ENCODE results near the gene RTF2. TPM values are rescaled to one million over a fixed set of nuclear protein-coding genes. Genes with fewer than 3 reads are reported as not detected.

The RTF2 gene
- total and polyA plus RNA-seq, 2 donors from 2014 or later: 75.1 to 112 TPM

DNA sequence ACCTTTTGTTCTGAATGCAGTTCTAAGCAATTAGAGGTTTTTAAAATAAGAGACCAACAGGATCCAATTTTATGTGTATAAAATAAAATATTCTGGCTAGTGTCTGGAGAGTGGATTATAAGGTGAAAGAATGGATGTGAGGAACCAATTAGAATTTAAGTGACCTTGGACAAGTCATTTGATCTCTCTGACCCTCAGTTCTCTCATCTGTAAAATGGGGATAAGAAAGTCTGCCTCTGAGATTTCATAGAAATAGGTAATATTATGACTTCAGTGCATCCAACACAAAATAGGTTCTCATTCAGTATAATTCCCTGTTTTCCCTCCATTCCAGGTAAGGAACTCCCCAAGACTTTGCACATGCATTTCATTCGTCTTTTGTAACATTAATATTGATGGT lies 37.5 kb upstream of the RTF2 start:
- Histone ChIP-seq H3K27me3 (ENCODE audit: control insufficient read depth, insufficient read depth, low read length) (no peaks in the 10 kb centered on the region), H3K9me3 (ENCODE audit: control insufficient read depth in 2 of 3, insufficient read depth in 1 of 3, low read length in 3 of 3) (no peaks in the 10 kb centered on the region), H3K4me1 (ENCODE audit: control insufficient read depth in 2 of 3, insufficient read depth in 2 of 3, low read depth in 1 of 3, low read length in 3 of 3) (peaks cover 0 to 3% (median 0%) of the 10 kb centered on the region in 3 donors), H3K36me3 (ENCODE audit: control insufficient read depth in 2 of 3, insufficient read depth in 3 of 3, low read length in 3 of 3) (no peaks in the 10 kb centered on the region), H3K9ac (ENCODE audit: low read length in 3 of 3) (no peak overlapping the region), H3K4me3 (ENCODE audit: low read length in 3 of 3) (no peak overlapping the region), H3K27ac (ENCODE audit: low read depth in 2 of 2, low read length in 2 of 2) (no peak overlapping the region)
- DNase-seq (no peak), FAIRE-seq (no peak)
- intact Hi-C loops (cut with DNase I): no loop called here
- TF ChIP-seq, protein P1, sequence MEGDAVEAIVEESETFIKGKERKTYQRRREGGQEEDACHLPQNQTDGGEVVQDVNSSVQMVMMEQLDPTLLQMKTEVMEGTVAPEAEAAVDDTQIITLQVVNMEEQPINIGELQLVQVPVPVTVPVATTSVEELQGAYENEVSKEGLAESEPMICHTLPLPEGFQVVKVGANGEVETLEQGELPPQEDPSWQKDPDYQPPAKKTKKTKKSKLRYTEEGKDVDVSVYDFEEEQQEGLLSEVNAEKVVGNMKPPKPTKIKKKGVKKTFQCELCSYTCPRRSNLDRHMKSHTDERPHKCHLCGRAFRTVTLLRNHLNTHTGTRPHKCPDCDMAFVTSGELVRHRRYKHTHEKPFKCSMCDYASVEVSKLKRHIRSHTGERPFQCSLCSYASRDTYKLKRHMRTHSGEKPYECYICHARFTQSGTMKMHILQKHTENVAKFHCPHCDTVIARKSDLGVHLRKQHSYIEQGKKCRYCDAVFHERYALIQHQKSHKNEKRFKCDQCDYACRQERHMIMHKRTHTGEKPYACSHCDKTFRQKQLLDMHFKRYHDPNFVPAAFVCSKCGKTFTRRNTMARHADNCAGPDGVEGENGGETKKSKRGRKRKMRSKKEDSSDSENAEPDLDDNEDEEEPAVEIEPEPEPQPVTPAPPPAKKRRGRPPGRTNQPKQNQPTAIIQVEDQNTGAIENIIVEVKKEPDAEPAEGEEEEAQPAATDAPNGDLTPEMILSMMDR (IDR thresholded peaks at IDR 0.05; ENCODE audit: borderline replicate concordance, extremely low read depth, insufficient read depth): no peak

DNA sequence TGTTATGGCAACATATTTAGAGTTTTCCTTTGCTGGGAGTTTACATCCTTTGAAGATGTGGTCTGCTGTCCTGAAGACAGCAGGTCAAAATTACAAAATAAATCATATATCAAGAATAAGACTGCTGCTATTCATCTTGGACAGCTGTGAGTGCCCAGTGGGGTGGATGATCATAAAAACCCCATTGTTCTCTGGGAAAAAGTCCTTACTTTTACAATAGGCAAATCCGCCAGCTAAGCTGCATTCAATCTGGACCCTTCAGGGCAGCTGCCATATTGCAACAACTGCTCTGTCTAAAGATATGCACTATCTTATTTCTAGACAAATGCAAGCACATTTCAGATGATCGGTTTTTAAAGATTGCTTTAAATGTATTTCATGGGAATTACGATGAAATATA lies 37.0 kb upstream of the RTF2 start:
- H3K27me3 ChIP-seq (ENCODE audit: control insufficient read depth, insufficient read depth, low read length): no peaks in the 10 kb centered on the region
- FAIRE-seq: no peak
- H3K9ac ChIP-seq (ENCODE audit: low read length in 3 of 3): no peak overlapping the region
- DNase-seq: no peak
- no peak overlapping the region for H3K4me3 ChIP-seq (ENCODE audit: low read length in 3 of 3)
- H3K27ac ChIP-seq (ENCODE audit: low read depth in 2 of 2, low read length in 2 of 2): no peak overlapping the region
- no peaks in the 10 kb centered on the region for H3K36me3 ChIP-seq (ENCODE audit: control insufficient read depth in 2 of 3, insufficient read depth in 3 of 3, low read length in 3 of 3)
- TF ChIP-seq, protein P1 (IDR thresholded peaks at IDR 0.05; ENCODE audit: borderline replicate concordance, extremely low read depth, insufficient read depth): no peak
- H3K9me3 ChIP-seq (ENCODE audit: control insufficient read depth in 2 of 3, insufficient read depth in 1 of 3, low read length in 3 of 3): no peaks in the 10 kb centered on the region
- intact Hi-C loops (cut with DNase I): no loop called here
- H3K4me1 ChIP-seq (ENCODE audit: control insufficient read depth in 2 of 3, insufficient read depth in 2 of 3, low read depth in 1 of 3, low read length in 3 of 3): peaks cover 0 to 3% (median 0%) of the 10 kb centered on the region in 3 donors

DNA sequence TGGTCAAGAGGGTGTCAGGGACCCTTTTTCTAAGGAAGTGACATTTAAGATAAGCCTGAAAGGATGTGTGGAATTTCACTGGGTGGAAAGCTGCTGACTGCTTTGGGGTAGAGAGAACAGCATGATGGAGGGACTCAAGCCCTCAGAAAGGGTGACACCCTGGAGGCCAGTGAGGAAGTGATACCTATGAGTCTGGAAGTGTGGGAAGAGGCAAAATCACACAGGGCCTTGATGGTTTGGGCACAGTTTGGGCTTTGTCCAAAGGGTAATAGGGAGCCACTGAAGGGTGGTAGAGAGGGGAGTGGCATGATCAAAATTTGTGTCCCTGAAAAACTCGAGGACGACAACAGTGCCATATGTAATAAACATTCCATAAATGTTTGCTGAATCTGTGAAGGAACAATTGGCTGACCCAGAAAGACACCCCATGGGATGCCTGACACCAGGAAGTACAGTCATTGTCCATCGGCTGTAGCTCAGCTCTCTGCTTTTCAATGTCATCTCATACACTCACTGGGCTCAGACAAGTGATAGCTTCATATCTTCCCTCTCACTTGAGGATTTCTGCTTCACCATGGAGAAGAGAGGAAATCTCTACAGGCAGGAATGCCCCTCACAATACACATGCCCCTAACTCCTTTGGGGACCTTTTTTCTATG lies 35.1 kb upstream of the RTF2 start:
- DNase-seq: no peak
- Histone ChIP-seq H3K9ac (ENCODE audit: low read length in 3 of 3) (no peak overlapping the region), H3K27ac (ENCODE audit: low read depth in 2 of 2, low read length in 2 of 2) (no peak overlapping the region)

More for the DNA sequence above, 35.1 kb upstream of the RTF2 start:
- H3K27me3 ChIP-seq (ENCODE audit: control insufficient read depth, insufficient read depth, low read length): no peaks in the 10 kb centered on the region
- H3K4me3 ChIP-seq (ENCODE audit: low read length in 3 of 3): no peak overlapping the region
- H3K4me1 ChIP-seq (ENCODE audit: control insufficient read depth in 2 of 3, insufficient read depth in 2 of 3, low read depth in 1 of 3, low read length in 3 of 3): peaks cover 0 to 3% (median 0%) of the 10 kb centered on the region in 3 donors
- H3K9me3 ChIP-seq (ENCODE audit: control insufficient read depth in 2 of 3, insufficient read depth in 1 of 3, low read length in 3 of 3): no peaks in the 10 kb centered on the region
- H3K36me3 ChIP-seq (ENCODE audit: control insufficient read depth in 2 of 3, insufficient read depth in 3 of 3, low read length in 3 of 3): no peaks in the 10 kb centered on the region
- FAIRE-seq: no peak
- TF ChIP-seq, protein P1 (IDR thresholded peaks at IDR 0.05; ENCODE audit: borderline replicate concordance, extremely low read depth, insufficient read depth): no peak
- intact Hi-C loops (cut with DNase I): no loop called here

All from kidney (tissue), 14 donors.